ENCODE measurements around the gene MX2.
"Not testable (repeated sequence)": the region's sequence is repeated elsewhere in the genome, so short reads cannot be mapped to it uniquely, and the experiment has no call there.

GRCh38 chr21:41420998-41421397 lies 59.2 kb downstream of the MX2 start:
- not testable (repeated sequence) for TF ChIP-seq CTCF, POLR2A (IDR thresholded peaks at IDR 0.05)

All from adrenal gland (tissue), 5 donors.